ENCODE results near the gene PITPNC1.
"Not testable (repeated sequence)": the region's sequence is repeated elsewhere in the genome, so short reads cannot be mapped to it uniquely, and the experiment has no call there.

PITPNC1 gene

GRCh38 chr17:67470163-67470562, 93.1 kb downstream of the PITPNC1 start:
- Histone ChIP-seq H3K9me2 (ENCODE audit: low read depth, low read length) (no peaks in the 10 kb centered on the region), H3K9ac (ENCODE audit: low read length) (no peak overlapping the region), H3K4me2 (ENCODE audit: low read length) (no peak overlapping the region), H3K4me1 (ENCODE audit: insufficient read depth, low read length, severe bottlenecking) (no peaks in the 10 kb centered on the region), H3K4me3 (ENCODE audit: low read depth, low read length, poor library complexity, severe bottlenecking) (no peak overlapping the region), H4K20me1 (ENCODE audit: insufficient read depth, low read length) (no peaks in the 10 kb centered on the region), H3K9me3 (ENCODE audit: low read length) (no peaks in the 10 kb centered on the region), H3K79me2 (ENCODE audit: insufficient read depth, low read length) (no peaks in the 10 kb centered on the region), H2AFZ (ENCODE audit: low read length) (no peak overlapping the region), H3F3A (ENCODE audit: insufficient read depth, low read length) (no peaks in the 10 kb centered on the region; the same call in 1 of the 2 replicates), H3K36me3 (ENCODE audit: insufficient read depth, low read length) (no peaks in the 10 kb centered on the region; the same call in 1 of the 2 replicates), H3K27ac (ENCODE audit: low read depth, low read length, poor library complexity, severe bottlenecking) (no peak overlapping the region), H3K27me3 (ENCODE audit: insufficient read depth, low read length) (peaks cover 4% of the 10 kb centered on the region)
- TF ChIP-seq EZH2 (IDR thresholded peaks at IDR 0.05; ENCODE audit: borderline replicate concordance, low read length) (no peak), CTCF (IDR thresholded peaks at IDR 0.05; ENCODE audit: low read length) (no peak)

GRCh38 chr17:67471118-67471517, 94.0 kb downstream of the PITPNC1 start:
- no peaks in the 10 kb centered on the region for H4K20me1 ChIP-seq (ENCODE audit: insufficient read depth, low read length)
- H3K27ac ChIP-seq (ENCODE audit: low read depth, low read length, poor library complexity, severe bottlenecking) = no peak overlapping the region
- no peaks in the 10 kb centered on the region; the same call in 1 of the 2 replicates for H3F3A ChIP-seq (ENCODE audit: insufficient read depth, low read length)
- no peaks in the 10 kb centered on the region for H3K9me2 ChIP-seq (ENCODE audit: low read depth, low read length)
- no peak overlapping the region for H2AFZ ChIP-seq (ENCODE audit: low read length)
- peaks cover 4% of the 10 kb centered on the region for H3K27me3 ChIP-seq (ENCODE audit: insufficient read depth, low read length)
- H3K4me1 ChIP-seq (ENCODE audit: insufficient read depth, low read length, severe bottlenecking) = no peaks in the 10 kb centered on the region
- H3K9ac ChIP-seq (ENCODE audit: low read length) = no peak overlapping the region
- TF ChIP-seq EZH2 (IDR thresholded peaks at IDR 0.05; ENCODE audit: borderline replicate concordance, low read length) = no peak
- no peak for TF ChIP-seq CTCF (IDR thresholded peaks at IDR 0.05; ENCODE audit: low read length)
- no peak overlapping the region for H3K4me3 ChIP-seq (ENCODE audit: low read depth, low read length, poor library complexity, severe bottlenecking)
- no peaks in the 10 kb centered on the region for H3K9me3 ChIP-seq (ENCODE audit: low read length)
- no peaks in the 10 kb centered on the region; the same call in 1 of the 2 replicates for H3K36me3 ChIP-seq (ENCODE audit: insufficient read depth, low read length)
- H3K79me2 ChIP-seq (ENCODE audit: insufficient read depth, low read length) = no peaks in the 10 kb centered on the region
- no peak overlapping the region for H3K4me2 ChIP-seq (ENCODE audit: low read length)

GRCh38 chr17:67472606-67473005, 95.5 kb downstream of the PITPNC1 start:
- H3K9me3 ChIP-seq (ENCODE audit: low read length); H3K4me2 ChIP-seq (ENCODE audit: low read length); H2AFZ ChIP-seq (ENCODE audit: low read length); H3K9me2 ChIP-seq (ENCODE audit: low read depth, low read length); H3K27ac ChIP-seq (ENCODE audit: low read depth, low read length, poor library complexity, severe bottlenecking); H3K79me2 ChIP-seq (ENCODE audit: insufficient read depth, low read length); H3F3A ChIP-seq (ENCODE audit: insufficient read depth, low read length); H4K20me1 ChIP-seq (ENCODE audit: insufficient read depth, low read length); H3K27me3 ChIP-seq (ENCODE audit: insufficient read depth, low read length); H3K36me3 ChIP-seq (ENCODE audit: insufficient read depth, low read length); H3K4me1 ChIP-seq (ENCODE audit: insufficient read depth, low read length, severe bottlenecking); H3K4me3 ChIP-seq (ENCODE audit: low read depth, low read length, poor library complexity, severe bottlenecking); H3K9ac ChIP-seq (ENCODE audit: low read length): not testable (repeated sequence)

GRCh38 chr17:67474081-67474661, 97.1 kb downstream of the PITPNC1 start:
- Histone ChIP-seq H3K4me1 (ENCODE audit: insufficient read depth, low read length, severe bottlenecking) (no peaks in the 10 kb centered on the region), H3F3A (ENCODE audit: insufficient read depth, low read length) (no peaks in the 10 kb centered on the region), H3K4me2 (ENCODE audit: low read length) (no peak overlapping the region), H4K20me1 (ENCODE audit: insufficient read depth, low read length) (0 out of 2 replicates have a peak, but pooled peaks cover 2% of the 10 kb centered on the region), H3K9ac (ENCODE audit: low read length) (no peak overlapping the region), H3K9me2 (ENCODE audit: low read depth, low read length) (no peaks in the 10 kb centered on the region), H3K27me3 (ENCODE audit: insufficient read depth, low read length) (peaks cover 11% of the 10 kb centered on the region; the same call in 1 of the 2 replicates), H3K27ac (ENCODE audit: low read depth, low read length, poor library complexity, severe bottlenecking) (no peak overlapping the region), H3K79me2 (ENCODE audit: insufficient read depth, low read length) (no peaks in the 10 kb centered on the region), H3K36me3 (ENCODE audit: insufficient read depth, low read length) (no peaks in the 10 kb centered on the region; the same call in 1 of the 2 replicates), H3K4me3 (ENCODE audit: low read depth, low read length, poor library complexity, severe bottlenecking) (no peak overlapping the region), H3K9me3 (ENCODE audit: low read length) (no peaks in the 10 kb centered on the region), H2AFZ (ENCODE audit: low read length) (no peak overlapping the region)
- TF ChIP-seq CTCF (IDR thresholded peaks at IDR 0.05; ENCODE audit: low read length) = no peak
- TF ChIP-seq EZH2 (IDR thresholded peaks at IDR 0.05; ENCODE audit: borderline replicate concordance, low read length) = no peak

All from OCI-LY1 (cell line).